HCT116 (cell line): ENCODE data around the gene CCDC198.

Source experiments
- CBX3 ChIP-seq: IDR thresholded peaks from 2 replicates; pipeline ENCODE4 v1.6.1; 2012; ENCODE audit warnings: low read depth
- CEBPB ChIP-seq: IDR thresholded peaks from 2 replicates; pipeline ENCODE4 v1.6.1; 2012; ENCODE audit warnings: low read depth
- EGR1 ChIP-seq: IDR thresholded peaks from 2 replicates; pipeline ENCODE4 v1.6.1; 2012; ENCODE audit warnings: low read depth
- EZH2 ChIP-seq: fragments of 200-600 bp; sonication (generic); IDR thresholded peaks from 2 replicates; pipeline ENCODE4 v1.6.1; 2017; ENCODE audit warnings: antibody characterized with exemption, mixed run types
- EZH2phosphoT487 ChIP-seq: fragments of 200-600 bp; IDR thresholded peaks from 2 replicates; pipeline ENCODE4 v1.6.1; 2018; ENCODE audit warnings: antibody characterized with exemption, borderline replicate concordance
- JUND ChIP-seq: IDR thresholded peaks from 2 replicates; pipeline ENCODE4 v1.6.1; 2012
- POLR2A ChIP-seq: IDR thresholded peaks from 2 replicates; pipeline ENCODE4 v1.7.0; 2011; ENCODE audit warnings: borderline replicate concordance; ENCODE audit not compliant: insufficient read depth, insufficient read length; ENCODE audit errors: extremely low read depth
- POLR2AphosphoS5 ChIP-seq: IDR thresholded peaks from 2 replicates; pipeline ENCODE4 v1.6.1; 2011; ENCODE audit warnings: mild to moderate bottlenecking, low read depth, low read length, moderate library complexity
- RAD21 ChIP-seq: IDR thresholded peaks from 2 replicates; pipeline ENCODE4 v1.6.1; 2012; ENCODE audit warnings: low read depth, mild to moderate bottlenecking
- SIN3A ChIP-seq: IDR thresholded peaks from 2 replicates; pipeline ENCODE4 v1.6.1; 2012; ENCODE audit warnings: low read depth
- TCF7L2 ChIP-seq: IDR thresholded peaks from 2 replicates; pipeline ENCODE4 v1.7.0; 2011; ENCODE audit warnings: borderline replicate concordance, inconsistent platforms; ENCODE audit not compliant: insufficient read depth, insufficient read length; ENCODE audit errors: extremely low read depth
- YY1 ChIP-seq: IDR thresholded peaks from 2 replicates; pipeline ENCODE4 v1.6.1; 2011; ENCODE audit warnings: low read length, low read depth, moderate library complexity, mild to moderate bottlenecking; ENCODE audit not compliant: insufficient replicate concordance; ENCODE audit errors: extremely low read depth
- TF ChIP-seq, protein P1 (sequence below), 3 experiments: fragments of 200-600 bp in 1 of 3; sonication (generic) in 1 of 3; IDR thresholded peaks in 2 of 3; conservative IDR thresholded peaks in 1 of 3; 2 replicates each; pipeline ENCODE4 v1.5.1; 2012 to 2017; ENCODE audit warnings: low read depth in 2 of 3, low read length in 2 of 3, antibody characterized with exemption in 1 of 3, borderline replicate concordance in 1 of 3, control low read depth in 1 of 3, mild to moderate bottlenecking in 1 of 3, mixed read lengths in 1 of 3, mixed run types in 1 of 3, moderate library complexity in 1 of 3; ENCODE audit not compliant: insufficient read depth in 1 of 3
- TF ChIP-seq, protein P2 (sequence below): IDR thresholded peaks from 2 replicates; pipeline ENCODE4 v1.6.1; 2012

DNA sequence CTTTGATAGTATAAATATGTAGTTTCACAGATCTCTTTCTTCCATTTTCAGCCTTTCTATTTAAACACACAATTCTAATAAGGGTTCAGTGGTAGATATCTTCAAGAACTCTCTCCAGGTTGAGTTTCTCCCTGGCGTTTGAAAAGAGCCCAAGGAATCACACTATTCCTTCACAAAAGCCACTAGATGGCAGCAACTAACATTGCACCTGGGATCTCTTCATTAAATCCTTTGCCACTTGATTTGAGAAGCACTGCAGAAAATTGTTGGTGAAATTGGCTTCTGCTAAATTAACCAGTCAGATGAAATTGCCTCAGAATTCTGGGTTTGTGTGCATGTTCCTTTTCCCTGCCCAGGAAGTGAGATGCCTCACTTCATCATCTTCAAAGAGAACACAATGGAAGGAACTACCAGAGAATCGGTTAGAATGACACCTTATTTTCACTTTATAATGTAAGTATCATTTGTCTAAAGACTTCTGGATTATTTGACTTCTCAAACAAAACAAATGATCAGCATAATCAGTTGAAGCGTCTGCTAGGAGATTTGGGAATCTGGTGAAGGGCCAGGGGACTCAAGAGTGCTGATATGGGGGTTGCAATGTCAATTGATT is 6.8 kb downstream of the CCDC198 start:
- TF ChIP-seq RAD21: peak; percentile 61
- no peak for TF ChIP-seq CEBPB
- TF ChIP-seq, protein P1, sequence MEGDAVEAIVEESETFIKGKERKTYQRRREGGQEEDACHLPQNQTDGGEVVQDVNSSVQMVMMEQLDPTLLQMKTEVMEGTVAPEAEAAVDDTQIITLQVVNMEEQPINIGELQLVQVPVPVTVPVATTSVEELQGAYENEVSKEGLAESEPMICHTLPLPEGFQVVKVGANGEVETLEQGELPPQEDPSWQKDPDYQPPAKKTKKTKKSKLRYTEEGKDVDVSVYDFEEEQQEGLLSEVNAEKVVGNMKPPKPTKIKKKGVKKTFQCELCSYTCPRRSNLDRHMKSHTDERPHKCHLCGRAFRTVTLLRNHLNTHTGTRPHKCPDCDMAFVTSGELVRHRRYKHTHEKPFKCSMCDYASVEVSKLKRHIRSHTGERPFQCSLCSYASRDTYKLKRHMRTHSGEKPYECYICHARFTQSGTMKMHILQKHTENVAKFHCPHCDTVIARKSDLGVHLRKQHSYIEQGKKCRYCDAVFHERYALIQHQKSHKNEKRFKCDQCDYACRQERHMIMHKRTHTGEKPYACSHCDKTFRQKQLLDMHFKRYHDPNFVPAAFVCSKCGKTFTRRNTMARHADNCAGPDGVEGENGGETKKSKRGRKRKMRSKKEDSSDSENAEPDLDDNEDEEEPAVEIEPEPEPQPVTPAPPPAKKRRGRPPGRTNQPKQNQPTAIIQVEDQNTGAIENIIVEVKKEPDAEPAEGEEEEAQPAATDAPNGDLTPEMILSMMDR (IDR thresholded peaks at IDR 0.05 in 2 of 3, conservative IDR thresholded peaks at IDR 0.05 in 1 of 3; ENCODE audit: borderline replicate concordance in 1 of 3, insufficient read depth in 1 of 3, low read depth in 2 of 3, low read length in 2 of 3): peak; percentile 47 to 69 (median 64); a peak in 5 of 6 replicates
- TF ChIP-seq CBX3: no peak
- TF ChIP-seq EZH2phosphoT487: no peak
- TF ChIP-seq TCF7L2: no peak
- TF ChIP-seq, protein P2, sequence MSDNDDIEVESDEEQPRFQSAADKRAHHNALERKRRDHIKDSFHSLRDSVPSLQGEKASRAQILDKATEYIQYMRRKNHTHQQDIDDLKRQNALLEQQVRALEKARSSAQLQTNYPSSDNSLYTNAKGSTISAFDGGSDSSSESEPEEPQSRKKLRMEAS: no peak
- TF ChIP-seq EZH2: no peak
- no peak for TF ChIP-seq EGR1
- no peak for TF ChIP-seq POLR2AphosphoS5
- TF ChIP-seq YY1: no peak
- TF ChIP-seq JUND: no peak
- TF ChIP-seq POLR2A: no peak
- TF ChIP-seq SIN3A: no peak
